Subcutaneous adipose tissue (tissue), 4 donors: ENCODE results near the gene HESX1. TPM values are rescaled to one million over a fixed set of nuclear protein-coding genes. Genes with fewer than 3 reads are reported as not detected.

ENCODE experiments used
- total RNA-seq, 4 donors: library from RNA; depleted of rRNA; stranded (reverse); fragments of >200 nt; gene quantifications; one replicate each; pipeline ENCODE4 v1.1.0, GENCODE V29; 2016
- TF ChIP-seq, protein P1 (sequence below): fragments of 450-650 bp; IDR thresholded peaks from one replicate; pipeline ENCODE4 v1.5.1; 2016; ENCODE audit warnings: low read depth, mild to moderate bottlenecking, control low read depth, antibody characterized with exemption, moderate library complexity

The HESX1 gene
- total RNA-seq, 4 donors from 2014 or later: 1.4 to 4.3 TPM; not detected in 2

DNA sequence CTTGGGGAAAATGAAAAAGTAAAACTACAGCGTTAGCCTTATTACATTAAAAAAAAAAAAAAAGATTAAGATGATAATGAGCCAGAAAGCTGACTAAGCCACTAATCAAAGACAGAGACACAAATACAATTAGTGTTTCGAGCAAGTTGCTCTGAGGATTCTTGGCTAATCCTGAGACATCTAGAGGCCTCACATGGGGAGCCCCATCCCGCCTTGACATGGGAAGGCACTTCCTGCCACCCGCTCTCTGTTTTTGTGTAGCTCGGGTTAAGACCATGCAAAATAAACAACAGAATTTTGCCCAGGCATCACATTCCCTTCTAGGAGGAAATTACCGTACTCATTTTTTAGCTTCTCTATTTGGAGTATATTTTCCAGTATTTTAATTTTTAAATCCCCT lies 15.3 kb downstream of the HESX1 start:
- TF ChIP-seq, protein P1, sequence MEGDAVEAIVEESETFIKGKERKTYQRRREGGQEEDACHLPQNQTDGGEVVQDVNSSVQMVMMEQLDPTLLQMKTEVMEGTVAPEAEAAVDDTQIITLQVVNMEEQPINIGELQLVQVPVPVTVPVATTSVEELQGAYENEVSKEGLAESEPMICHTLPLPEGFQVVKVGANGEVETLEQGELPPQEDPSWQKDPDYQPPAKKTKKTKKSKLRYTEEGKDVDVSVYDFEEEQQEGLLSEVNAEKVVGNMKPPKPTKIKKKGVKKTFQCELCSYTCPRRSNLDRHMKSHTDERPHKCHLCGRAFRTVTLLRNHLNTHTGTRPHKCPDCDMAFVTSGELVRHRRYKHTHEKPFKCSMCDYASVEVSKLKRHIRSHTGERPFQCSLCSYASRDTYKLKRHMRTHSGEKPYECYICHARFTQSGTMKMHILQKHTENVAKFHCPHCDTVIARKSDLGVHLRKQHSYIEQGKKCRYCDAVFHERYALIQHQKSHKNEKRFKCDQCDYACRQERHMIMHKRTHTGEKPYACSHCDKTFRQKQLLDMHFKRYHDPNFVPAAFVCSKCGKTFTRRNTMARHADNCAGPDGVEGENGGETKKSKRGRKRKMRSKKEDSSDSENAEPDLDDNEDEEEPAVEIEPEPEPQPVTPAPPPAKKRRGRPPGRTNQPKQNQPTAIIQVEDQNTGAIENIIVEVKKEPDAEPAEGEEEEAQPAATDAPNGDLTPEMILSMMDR: no peak

DNA sequence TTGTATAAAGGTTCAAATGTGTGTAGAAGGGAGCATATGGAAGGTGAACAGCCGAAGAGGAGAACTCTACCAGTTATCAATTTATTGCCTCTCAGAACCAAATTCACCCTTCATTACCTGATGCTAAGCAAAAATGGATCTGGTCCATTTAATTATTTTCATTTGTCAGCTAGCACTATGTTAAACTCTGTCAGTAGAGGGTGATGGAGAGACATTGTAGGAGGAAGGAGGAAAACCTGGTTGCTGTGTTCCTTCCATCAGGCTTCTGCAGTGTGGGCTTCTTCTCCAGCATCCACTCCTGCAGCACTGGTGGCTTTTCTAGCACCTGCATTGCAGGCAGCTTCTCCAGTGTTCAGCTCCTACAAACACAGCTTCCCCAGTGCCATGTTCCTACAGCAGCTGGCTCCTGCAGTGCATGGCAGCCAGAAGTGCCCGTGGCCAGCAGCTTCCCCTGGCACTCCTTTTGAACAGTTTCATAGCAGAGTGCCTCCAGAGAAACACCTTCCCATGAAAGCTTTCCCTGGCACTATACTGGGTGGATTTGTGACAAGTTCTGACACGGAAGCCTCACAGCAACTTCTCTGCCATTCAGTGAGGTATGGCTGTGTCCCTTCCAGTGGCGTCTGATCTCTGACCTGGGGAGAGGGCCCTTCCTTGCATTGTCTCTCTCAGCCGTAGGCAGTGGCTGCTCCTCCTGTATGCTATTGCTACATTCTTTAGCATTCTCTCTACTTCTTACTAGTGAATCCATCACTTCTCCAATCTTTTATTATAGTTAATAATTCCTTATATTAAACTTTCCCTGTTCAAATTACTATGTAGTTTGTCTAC lies 20.0 kb downstream of the HESX1 start:
- TF ChIP-seq, protein P1: no peak

DNA sequence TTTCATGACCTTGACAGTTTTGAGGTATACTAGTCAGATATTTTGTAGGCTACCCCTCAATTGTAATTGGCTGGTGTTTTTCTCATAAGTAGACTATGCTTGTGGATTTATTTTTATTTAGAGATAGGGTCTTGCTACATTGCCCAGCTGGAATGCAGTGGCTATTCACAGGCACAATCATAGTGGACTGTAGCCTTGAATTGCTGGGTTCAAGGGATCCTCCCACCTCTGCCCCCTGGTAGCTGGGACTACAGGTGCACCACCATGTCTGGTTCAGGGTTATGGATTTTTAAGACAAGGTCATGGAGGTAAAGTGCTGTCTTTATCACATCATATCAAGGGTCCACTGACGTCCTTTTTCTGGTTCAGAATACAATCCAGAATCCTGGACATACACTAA lies 23.7 kb downstream of the HESX1 start:
- TF ChIP-seq, protein P1: no peak

DNA sequence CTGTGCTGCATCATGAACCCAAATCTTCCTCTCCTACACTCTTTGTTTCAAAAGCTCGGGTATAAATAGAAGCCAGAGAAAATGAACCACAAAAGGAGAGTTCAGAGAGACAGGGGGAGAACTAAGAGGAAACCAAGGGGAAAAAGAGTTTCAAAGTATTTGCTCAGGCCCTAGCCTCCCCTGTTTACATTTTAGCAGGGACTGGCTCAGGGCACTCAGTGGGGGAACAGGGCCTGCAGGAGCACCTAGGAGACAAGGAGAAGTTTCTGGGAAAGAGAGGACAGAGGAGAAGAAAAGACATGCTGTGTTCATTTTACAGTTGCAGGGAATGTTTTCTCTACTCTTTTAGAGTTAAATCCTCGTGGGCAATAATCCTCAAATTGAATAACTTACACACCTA lies 26.1 kb downstream of the HESX1 start:
- TF ChIP-seq, protein P1: no peak

DNA sequence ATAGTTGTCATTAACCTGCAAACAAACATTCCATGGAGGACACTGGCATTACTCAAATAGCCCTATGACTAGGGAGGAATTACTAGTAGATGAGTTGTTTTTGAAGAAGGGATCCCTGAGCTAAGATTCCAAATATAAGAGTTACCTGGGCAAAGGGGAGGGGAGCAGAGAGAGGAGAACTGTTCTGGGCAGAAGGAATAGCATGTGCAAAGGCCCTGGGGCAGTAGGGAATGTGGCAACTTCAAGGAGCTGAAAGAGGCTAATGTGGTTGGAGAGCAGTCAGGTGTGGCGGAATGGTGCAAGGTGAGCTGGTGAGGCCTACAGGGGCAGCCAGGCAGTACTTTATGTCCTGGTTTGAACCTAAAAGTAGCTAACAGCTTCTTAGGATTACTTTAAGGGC lies 28.8 kb downstream of the HESX1 start:
- TF ChIP-seq, protein P1: no peak

DNA sequence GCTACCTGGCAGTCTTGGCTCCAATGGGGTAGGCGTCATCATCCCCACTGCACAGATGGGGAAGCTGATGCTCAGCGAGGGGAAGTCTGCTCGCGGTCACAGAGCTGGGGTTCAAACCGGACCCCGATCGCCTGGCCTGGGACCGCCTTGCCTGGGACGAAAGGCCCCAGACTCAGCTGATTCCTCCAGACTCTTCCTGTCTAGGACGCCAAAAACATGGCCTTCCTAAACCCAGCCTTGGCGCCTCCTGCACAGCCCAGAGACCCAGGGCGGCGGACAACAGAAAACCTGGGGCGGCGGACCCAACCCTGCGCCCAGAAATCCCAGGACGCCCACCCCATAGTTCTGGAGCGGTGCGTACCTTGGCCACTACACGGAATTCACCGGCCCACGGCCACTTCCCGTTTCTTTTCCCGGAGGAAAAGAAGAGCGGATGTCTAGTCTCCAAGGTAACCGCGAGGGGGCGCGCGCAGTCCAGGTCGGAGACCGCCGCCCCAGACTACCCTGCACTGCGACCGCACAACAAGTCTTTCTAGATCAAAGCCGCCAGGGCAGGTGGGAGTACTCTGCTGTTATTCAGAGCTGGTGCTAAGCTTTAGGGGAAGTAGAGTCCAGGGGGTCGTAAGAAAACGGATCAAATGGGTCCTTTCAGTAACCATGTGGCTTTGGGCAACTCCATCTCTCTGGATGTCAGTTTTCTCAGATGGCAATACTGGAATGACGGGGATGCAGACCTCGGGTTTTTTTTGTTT lies 29.7 kb downstream of the HESX1 start:
- TF ChIP-seq, protein P1: no peak

DNA sequence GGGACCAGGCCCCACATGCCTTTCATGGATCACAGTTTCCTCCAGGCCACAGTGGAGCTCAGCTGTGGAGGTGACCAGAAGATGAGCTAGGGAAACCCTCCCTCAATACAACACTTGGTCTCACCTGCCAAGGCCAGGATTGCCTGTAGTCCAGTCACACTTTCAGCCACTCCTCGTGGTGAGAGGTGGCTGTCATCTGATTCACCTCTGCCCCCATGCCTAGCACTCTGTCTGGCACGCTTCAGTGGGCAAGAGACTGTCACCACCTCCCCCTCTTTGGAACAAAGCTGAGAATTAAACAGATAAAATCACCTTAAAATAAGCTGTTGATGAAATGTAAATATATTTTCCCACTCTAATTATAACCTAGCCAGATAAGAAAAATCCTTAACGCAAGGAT lies 30.7 kb downstream of the HESX1 start:
- TF ChIP-seq, protein P1: no peak
